Epithelial cell of prostate (primary cell): ENCODE data around the gene OGDHL.

ENCODE experiments used
- DNase-seq: peaks from one replicate; pipeline ENCODE4 v3.0.0-alpha.2; 2011; ENCODE audit warnings: low read depth, low spot score
- H3K27ac ChIP-seq: fragments of 450-650 bp; 2 replicates; pipeline ENCODE4 v1.5.1; 2017; ENCODE audit warnings: mild to moderate bottlenecking

The OGDHL gene

DNA sequence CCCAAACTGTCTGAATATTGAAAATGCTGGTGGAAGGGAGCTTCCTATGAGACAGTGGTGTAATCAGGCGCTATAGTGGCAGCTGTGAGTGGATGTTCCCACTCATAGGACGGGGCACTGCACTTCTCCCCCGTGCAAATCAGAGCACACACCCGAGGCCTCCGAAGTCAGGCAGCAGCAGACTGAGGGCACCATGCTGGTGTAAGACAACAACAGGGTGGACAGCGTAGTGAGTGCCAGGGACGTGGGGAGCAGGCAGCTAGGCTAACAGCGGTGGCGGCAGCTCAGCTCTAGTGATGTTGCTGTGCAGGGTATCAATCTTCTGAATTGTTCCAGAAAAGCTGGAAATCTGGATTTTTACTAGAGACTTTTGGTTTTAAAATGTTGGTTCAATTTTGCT lies 63.4 kb downstream of the OGDHL start:
- DNase-seq: no peak
- H3K27ac ChIP-seq: no peak overlapping the region

DNA sequence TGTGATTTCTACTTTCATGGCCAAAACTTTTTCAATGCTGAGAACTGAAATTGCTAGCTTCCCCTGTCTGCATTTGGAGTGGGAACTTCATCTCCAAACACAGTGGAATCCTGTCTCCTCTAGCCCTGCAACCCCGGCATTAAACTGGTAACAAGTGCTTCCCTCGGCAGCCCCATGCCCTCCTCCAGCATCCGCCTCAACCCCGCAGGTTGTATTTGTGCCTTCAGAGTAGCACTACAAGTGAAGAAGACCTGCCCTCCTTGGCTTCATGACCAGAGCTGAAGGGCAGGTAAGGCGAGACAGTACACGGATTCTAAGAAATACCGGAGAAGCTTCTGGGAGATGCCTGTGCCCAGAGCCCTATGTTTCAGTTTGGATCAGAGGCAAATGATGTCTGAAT lies 65.8 kb downstream of the OGDHL start:
- no peak for DNase-seq
- no peak overlapping the region for H3K27ac ChIP-seq

DNA sequence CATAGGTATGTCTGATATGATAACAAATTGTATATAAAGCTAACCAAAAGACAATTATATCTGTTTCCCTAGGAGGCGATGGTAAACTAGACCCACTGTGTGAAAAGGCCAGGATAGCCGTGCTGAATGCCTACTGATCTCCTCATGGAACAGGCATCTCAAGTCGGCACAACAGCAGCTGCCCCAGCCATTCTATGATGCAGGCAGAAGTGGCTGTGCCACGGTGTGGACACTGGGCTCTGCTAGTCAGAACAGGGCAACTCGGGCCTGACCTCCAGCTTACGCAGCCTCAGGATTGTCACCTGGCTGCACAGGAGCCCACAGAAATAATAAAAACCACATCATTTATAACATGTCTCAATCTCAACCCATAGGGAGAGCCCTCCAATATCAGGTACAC lies 67.7 kb downstream of the OGDHL start:
- H3K27ac ChIP-seq: no peak overlapping the region
- no peak for DNase-seq

DNA sequence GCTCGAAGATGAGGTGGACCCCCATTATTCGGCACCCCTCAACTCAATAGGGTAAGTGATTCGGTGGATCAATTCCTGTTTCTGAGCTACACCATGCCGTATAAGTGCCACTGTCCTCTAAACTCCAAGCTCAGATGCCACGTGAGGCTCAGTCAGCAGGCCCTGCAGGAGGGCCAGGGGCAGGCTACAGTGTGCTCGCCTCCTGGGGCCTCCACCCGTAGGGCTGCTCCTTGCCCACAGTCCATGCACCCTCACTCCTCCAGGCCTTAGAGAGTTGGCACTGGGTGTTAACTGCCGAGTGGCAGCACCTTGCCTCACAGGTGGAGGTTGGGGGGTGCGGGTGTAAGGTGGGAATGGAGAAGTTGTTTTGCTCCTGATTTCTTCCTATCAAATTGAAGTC lies 70.5 kb downstream of the OGDHL start:
- no peak for DNase-seq
- H3K27ac ChIP-seq: no peak overlapping the region

DNA sequence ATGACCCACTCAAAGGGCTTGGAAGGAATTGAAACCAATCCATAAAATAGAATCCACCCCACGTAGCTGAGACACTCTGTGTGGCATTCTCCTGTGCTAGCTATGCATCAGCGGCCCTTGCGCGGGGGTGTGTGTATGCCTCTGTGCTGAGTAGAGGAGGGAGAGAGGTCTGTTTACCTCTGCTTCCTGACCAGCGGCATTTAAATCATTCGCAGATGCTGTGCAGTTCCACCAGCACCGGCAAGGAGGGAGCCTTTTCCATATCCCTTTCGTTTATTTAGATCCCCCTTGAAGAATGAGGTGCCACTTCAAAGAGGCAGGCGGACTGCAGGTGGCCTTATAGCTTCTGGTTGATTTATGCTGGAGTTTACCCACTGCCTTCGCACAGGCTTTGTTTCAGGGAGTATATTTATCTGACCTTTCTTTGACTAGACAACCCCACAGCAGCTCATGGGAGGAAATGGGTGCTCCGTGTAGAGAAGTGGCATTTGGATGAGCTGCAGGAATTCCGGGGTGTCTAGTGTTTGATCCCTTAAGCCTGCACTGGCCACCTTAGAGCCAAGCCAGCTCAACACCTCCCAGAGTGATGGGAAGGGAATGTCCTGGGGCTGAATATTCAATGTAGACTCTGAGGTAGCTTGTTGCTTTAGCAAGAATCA lies 71.3 kb downstream of the OGDHL start:
- DNase-seq: no peak
- H3K27ac ChIP-seq: no peak overlapping the region

DNA sequence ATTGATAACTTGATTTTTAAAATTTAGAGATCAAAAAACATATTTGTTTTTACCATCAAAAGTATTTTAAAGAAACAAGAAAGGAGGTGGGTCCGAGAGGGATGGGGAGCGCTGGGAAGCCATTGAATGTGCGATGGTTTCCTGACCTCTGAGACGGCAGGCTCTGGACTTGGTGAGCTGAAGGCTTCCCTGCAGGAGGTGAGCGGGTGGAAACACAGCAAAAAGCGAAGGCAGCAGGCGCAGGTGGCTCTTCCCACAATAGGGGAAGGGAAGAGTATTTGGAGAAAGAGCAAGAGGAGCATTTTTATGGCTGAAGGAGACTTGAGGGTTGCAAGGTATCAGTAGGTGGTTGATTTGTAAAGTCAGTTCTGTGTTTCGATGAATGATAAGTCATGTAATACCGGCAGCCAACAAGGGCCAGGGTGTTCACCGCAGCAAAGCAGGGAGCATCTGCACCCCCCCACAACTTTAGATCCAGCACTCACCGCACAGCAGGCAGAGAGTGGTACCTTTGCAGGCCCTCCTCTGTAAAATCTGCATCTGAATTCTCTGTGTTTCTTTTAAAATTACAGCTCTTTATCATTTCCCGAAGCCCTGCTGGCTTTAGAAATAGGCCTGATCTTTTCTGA lies 72.1 kb downstream of the OGDHL start:
- H3K27ac ChIP-seq: no peak overlapping the region
- DNase-seq: no peak

DNA sequence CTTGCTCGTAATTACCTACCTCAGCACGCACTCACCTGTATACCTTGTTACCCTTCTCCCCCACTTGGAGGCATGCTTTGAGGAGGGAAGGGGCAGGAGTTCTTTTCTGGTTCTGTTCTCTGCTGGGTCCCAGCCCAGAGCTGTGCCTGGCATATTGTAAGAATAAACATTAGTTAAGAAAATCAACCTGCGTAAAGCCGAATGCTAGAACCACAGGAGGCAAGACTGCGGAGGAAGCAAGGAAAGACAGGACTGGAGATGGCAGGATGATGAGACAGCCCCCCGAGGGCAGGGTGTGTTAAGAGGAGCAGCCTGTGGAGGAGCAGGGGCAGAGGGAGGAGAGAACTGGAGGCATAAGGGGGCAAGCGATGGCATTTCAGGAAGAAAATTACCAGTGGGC lies 73.2 kb downstream of the OGDHL start:
- no peak overlapping the region for H3K27ac ChIP-seq
- DNase-seq: no peak

DNA sequence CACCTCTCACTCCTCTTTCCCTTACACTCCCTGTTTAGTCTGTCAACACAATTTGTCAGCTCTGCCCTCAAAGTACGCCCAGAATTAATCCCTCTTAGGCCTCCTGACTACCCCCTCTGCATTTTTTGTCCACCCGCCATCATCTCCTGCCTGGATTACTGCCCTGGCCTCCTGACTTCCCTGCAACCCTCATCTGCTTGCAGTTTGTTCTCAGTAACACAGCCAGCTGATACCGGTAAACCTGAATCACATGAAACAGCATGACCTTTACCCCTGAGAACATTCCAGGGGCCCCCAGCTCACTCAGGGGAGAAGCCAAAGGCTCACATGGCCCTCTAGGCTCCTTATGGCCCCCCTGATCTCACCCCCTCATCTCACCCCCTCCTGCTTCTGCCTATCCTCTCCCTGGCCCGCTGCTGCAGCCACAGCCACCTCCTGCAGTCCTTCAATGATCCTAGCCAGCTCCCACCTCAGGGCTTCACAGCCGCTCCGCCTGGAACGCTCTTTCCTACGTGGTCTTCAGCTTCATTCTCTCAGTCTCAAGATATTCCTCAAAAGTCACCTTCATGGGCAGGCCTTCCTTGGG lies 73.8 kb downstream of the OGDHL start:
- no peak overlapping the region for H3K27ac ChIP-seq
- no peak for DNase-seq

DNA sequence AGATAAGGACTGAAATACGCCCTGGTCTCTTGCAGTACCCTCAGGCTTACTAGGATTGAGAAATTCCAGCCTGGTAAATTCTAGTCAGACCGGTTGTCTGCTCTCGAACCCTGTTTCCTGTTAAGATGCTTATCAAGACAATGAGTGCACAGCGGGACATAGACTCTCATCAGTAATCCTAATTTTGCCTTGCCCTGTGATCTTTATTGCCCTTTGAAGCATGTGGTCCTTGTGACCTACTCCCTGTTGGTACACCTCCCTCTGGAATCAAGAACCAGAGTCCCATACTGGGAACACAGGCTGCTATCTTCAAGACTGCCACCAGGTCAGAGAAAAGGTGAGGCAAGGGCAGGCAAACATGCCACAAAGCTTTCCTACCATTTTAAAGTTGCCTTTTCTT lies 75.5 kb downstream of the OGDHL start:
- DNase-seq: no peak
- no peak overlapping the region for H3K27ac ChIP-seq
